Left hindlimb (tissue), 1 donor: ENCODE data around the gene ITM2B.
"Not testable (repeated sequence)": the region's sequence is repeated elsewhere in the genome, so short reads cannot be mapped to it uniquely, and the experiment has no call there.

Experiments used
- DNase-seq: peaks from one replicate; pipeline ENCODE4 v3.0.0-alpha.2; 2018

The ITM2B gene

DNA sequence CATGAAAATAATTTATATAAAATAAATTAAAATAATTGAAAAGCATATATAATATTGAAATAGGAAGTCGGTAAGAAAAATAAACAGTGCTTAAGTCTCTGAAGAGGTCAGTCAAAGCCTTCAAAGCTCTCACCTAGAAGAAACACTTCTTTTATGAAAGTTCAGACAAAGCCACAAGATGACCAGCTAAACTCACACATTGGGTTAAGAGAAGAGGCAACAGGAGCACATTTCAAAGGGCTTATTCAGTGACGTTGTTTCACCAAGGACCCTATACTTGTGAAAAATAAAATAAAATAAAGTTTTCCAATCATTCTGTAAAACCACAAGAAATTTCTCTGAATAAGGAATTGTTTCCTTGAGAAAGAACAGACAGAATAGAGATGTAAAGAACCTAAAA lies 2.5 kb upstream of the ITM2B start:
- DNase-seq = no peak

GRCh38 chr13:48231080-48231479 lies 1.9 kb upstream of the ITM2B start:
- no peak for DNase-seq

DNA sequence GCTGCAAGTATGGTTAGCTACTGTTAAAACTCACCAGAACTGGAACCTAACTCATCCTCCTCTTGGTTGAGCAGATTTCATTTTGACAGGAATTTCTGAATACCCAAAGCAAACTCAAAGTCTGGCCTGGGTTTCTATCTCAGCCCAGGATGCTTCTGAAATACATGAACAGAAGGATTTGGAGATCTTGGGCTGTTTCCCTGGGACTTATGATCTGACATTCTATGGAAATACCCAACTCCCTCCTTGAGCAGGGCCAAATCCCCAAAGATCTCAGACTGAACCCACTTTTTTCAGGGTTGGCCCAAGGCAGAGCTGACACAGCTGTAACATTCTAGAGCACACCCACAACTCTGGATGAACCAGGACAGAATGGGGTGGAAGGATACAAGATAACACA lies 1.1 kb upstream of the ITM2B start:
- no peak for DNase-seq

- no peak for DNase-seq
Observed at GRCh38 chr13:48232420-48233045, 473 bp upstream of the ITM2B start.

- DNase-seq = no peak
Observed at GRCh38 chr13:48233889-48234488, 983 bp downstream of the ITM2B start.

- DNase-seq = no peak
Observed at GRCh38 chr13:48234566-48235340, 1.7 kb downstream of the ITM2B start.

DNA sequence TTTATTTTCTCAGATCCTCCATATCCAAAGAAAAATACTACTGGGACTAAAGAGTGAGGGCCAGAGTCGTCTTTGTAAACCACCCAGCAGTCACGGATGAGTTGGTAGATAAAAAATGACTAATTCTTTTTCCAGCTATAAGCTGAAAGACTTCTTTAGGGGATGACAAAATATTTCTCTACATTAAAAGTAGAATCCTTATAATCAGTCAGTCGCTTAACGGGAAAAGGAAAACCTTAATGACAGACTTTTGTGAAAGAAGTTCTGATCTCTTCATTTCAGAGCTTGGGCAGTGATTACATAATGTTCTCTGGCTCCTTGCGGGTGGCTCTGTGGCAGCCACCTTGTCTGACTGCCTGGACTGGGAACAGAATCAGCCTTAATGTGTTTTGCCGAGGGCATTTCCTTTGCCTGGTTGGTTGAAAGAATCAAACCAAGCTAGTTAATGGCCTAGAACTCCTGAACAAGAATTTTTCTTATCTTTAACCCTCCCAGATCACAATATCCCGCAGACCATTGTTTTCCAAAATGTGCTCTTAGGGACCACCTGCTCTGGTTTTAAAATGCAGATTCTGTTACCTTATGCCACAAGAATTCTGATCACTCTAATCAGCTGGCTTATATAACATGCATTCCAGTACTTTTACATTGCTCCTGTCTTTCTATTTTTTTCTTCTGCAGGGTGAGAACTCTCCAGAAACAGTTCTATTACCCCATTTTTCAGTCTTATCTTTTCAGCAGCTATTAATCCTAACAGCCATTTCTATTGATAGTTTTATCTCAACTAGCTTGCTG lies 2.5 kb downstream of the ITM2B start:
- no peak for DNase-seq

DNA sequence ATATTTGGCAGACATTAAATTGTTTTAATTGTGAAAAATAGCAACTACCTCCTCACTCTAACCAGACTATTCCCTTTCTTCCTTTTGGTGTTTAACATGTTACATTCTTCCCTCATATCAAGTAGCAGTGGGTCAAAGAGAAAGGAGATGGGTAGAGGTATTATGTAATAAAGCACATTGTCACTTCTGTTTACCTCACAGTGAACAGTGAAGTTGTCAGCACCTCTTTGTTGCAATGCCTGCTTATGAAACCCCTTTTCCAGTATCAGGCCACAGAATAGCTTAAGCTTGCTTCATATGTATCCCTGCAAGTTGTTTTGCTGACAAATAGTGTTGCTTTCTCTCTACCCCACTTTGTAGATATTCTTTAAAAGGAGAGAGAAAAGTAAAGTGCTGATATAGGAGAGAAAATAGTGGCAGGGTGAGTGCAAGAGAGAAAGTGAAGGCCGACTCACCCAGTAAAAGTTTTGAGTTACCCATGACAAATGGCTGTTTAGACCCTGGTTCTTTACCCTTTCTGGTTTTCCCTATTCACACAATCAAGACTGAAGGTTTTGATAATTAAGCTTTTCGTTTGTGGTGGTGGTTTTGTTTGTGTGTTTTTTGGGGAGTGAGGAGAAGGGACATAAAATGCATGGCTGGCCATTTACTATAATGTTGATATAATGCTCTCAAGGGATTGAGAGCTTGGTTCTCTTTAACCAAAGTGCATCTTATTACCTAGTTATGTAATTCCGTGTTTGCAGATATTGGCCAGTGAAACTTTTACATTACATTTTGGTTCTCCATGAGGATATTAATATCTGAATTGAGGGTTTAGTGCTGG lies 3.7 kb downstream of the ITM2B start:
- DNase-seq = no peak

DNA sequence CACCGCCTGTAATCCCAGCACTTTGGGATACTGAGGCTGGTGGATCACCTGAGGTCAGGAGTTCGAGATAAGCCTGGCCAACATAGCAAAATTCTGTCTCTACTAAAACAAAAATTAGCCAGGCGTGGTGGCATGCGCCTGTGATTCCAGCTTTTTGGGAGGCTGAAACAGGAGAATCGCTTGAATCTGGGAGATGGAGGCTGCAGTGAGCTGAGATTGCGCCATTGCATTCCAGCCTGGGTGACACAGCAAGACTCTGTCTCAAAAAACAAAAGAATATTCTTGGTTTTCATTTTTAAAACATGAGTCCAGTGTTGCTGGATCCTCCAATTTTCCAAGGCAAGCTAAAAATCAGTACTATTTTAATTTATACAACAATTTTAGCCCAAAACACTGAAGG lies 6.4 kb downstream of the ITM2B start:
- not testable (repeated sequence) for DNase-seq

DNA sequence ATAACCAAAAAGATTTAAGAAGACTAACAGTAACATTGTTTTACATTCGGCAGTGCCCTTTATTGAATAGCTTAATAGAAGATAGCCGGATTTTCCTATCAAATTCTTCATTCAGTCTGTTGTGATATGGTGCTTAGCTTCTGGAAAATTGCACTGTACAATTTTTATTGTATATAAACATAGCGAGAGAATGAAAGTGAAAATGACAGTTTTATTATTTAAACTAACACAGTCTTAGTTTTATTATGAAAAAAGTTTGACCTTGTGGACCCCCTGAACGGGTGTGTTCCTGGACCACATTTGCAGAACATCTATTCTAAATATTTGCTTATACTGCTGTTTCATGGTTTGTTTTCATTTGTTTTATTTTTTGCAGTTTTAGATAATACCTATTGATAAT lies 8.6 kb downstream of the ITM2B start:
- DNase-seq = no peak

GRCh38 chr13:48242677-48243076 lies 9.7 kb downstream of the ITM2B start:
- DNase-seq = no peak

DNA sequence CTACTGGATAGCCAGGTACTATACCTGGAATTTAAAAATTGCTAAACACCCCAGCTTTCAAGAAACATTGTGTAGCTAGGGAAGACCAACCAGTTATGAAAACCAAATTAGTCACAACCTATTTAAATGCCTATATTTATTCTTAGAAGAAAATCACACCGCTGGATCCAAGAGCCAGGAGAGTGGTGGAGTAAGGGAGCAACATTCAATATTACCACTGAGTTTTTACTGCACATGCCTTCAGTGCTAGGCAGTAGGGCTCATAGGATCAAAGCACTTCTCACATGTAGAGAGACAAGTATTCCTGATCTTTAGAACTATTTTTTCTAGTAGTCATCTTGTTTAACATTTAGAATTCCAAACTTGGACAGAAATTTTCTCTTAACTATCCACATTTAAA lies 11.2 kb downstream of the ITM2B start:
- no peak for DNase-seq

DNA sequence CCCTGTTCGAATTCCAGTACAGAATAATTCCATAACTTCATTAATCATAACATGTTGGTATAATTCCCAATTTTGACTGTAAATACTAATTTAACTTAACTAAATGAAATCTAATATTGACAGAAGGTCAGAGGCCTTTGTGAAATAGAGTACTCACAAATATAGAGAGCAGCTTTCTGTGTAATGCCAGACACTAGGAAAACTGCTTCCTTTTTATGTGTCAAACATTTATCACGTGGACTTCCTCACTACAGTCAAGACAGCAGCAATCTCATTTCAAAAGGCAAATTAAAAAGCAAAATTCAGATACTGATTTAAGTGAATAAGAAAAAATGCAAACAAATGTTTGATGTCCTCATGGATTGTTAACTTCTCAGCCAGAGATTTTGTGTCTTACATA lies 13.1 kb downstream of the ITM2B start:
- no peak for DNase-seq

GRCh38 chr13:48249018-48249417 lies 16.0 kb downstream of the ITM2B start:
- no peak for DNase-seq

- peak; percentile 67 for DNase-seq
Observed at GRCh38 chr13:48251611-48252081, 18.6 kb downstream of the ITM2B start.

GRCh38 chr13:48252176-48252575 lies 19.2 kb downstream of the ITM2B start:
- DNase-seq = no peak

- DNase-seq = no peak
Observed at GRCh38 chr13:48253849-48254248, 20.8 kb downstream of the ITM2B start.

DNA sequence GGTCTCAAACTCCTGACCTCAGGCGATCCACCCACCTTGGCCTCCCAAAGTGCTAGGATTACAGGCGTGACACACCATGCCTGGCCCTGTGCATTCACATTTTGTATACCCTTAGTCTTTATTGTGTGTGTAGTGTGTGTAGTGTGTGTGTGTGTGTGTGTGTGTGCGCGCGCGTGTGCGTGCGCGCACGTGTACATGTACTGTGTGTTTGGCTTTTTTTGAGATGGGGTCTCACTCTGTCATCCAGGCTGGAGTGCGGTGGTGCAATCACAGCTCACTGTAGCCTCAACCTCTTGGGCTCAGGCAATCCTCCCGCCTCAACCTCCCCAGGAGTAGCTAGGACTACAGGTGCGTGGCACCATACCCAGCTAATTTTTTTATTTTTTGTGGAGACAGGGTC lies 22.1 kb downstream of the ITM2B start:
- DNase-seq = no peak

DNA sequence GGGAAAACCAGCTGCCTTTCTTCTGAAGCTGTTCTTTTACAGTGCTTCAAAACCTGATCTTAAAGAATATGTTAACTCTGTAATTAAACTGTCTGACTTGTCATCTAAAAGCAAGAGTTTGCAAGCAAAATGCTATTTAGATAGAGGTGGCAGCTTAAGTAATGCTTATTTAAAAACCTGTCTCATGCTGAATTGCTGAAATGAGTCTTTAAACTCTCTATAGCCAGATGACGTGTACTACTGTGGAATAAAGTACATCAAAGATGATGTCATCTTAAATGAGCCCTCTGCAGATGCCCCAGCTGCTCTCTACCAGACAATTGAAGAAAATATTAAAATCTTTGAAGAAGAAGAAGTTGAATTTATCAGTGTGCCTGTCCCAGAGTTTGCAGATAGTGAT lies 22.9 kb downstream of the ITM2B start:
- no peak for DNase-seq

- DNase-seq = no peak
Observed at GRCh38 chr13:48258002-48258401, 25.0 kb downstream of the ITM2B start.

GRCh38 chr13:48258430-48258829 lies 25.4 kb downstream of the ITM2B start:
- no peak for DNase-seq

GRCh38 chr13:48260970-48261369 lies 28.0 kb downstream of the ITM2B start:
- no peak for DNase-seq
